Heart right ventricle (tissue), 16 donors: Measurements from ENCODE around the gene NFE2. TPM values are rescaled to one million over a fixed set of nuclear protein-coding genes. Genes with fewer than 3 reads are reported as not detected.
A peak's percentile ranks its signal among the peaks of the same experiment; 100 is the strongest.

Experiments
- ATAC-seq, 8 donors: fragments of 200-7000 bp; cut with Tn5 transposase; one replicate each; pipeline ENCODE4 v1.9.1; 2020; ENCODE audit warnings: mild to moderate bottlenecking in 8 of 8, moderate library complexity in 8 of 8, moderate number of reproducible peaks in 1 of 8
- DNase-seq, 2 donors: peaks; one replicate each; pipeline ENCODE4 v3.0.0-alpha.2; 2020
- H3K27ac ChIP-seq, 10 donors: fragments of 200-600 bp; sonication (generic) in 2 of 10; one replicate each; pipeline versions ENCODE4 v1.5.0 to v1.8.0; 2020 to 2022; ENCODE audit warnings: mild to moderate bottlenecking in 3 of 10
- H3K27me3 ChIP-seq, 7 donors: fragments of 200-600 bp; one replicate each; pipeline ENCODE4 v1.8.0; 2021 to 2022; ENCODE audit warnings: mild to moderate bottlenecking in 2 of 7
- H3K36me3 ChIP-seq, 9 donors: fragments of 200-600 bp; sonication (generic) in 1 of 9; one replicate each; pipeline versions ENCODE4 v1.5.0 to v1.8.0; 2020 to 2022; ENCODE audit warnings: mild to moderate bottlenecking in 2 of 9
- H3K4me1 ChIP-seq, 9 donors: fragments of 200-600 bp; sonication (generic) in 1 of 9; one replicate each; pipeline versions ENCODE4 v1.5.0 to v1.8.0; 2020 to 2022; ENCODE audit warnings: mild to moderate bottlenecking in 4 of 9
- H3K4me3 ChIP-seq, 10 donors: fragments of 200-600 bp; sonication (generic) in 2 of 10; one replicate each; pipeline versions ENCODE4 v1.5.0 to v1.8.0; 2020 to 2022; ENCODE audit warnings: mild to moderate bottlenecking in 7 of 10, moderate library complexity in 2 of 10
- H3K9me3 ChIP-seq, 11 donors: fragments of 200-600 bp in 10 of 11; sonication (generic) in 2 of 11; one replicate each; pipeline versions ENCODE4 v1.5.0 to v1.8.0; 2013 to 2022; ENCODE audit warnings: mild to moderate bottlenecking in 2 of 11, control low read depth in 1 of 11, moderate library complexity in 1 of 11
- whole genome bisulfite sequencing, 2 donors: extraction: QIAGEN DNeasy Blood & Tissue Kit; methylation state at CpG; one replicate each; pipeline ENCODE4 v1.1.7; 2013; ENCODE audit warnings: inconsistent platforms in 1 of 2; 5-methylcytosine and 5-hydroxymethylcytosine counted together
- intact Hi-C, 10 donors: fragments of 100-400 bp; cut with DNase I; formaldehyde crosslinking; loops; one replicate each; pipeline versions ENCODE4 v1.11.1 to v1.14.2; 2022
- polyA plus RNA-seq, 2 donors: library from polyadenylated mRNA; stranded (reverse); fragments of 200-250 nt; gene quantifications; one replicate each; pipeline ENCODE4 v1.2.3, GENCODE V29; 2013
- total RNA-seq, 10 donors: library from RNA; stranded (reverse); fragmentation: NEBNext Ultra II Directional in 3 of 10; extraction: Animal tissue kit (Norgen Biotek cat#: 25700) in 3 of 10; gene quantifications; one replicate each; pipeline versions ENCODE4 v1.2.1 to v1.2.4, GENCODE V29; 2021 to 2023
- TF ChIP-seq, protein P1 (sequence below), 9 donors: fragments of 200-600 bp; sonication (generic) in 2 of 9; IDR thresholded peaks; one replicate each; pipeline versions ENCODE4 v1.5.0 to v1.8.0; 2021 to 2022; ENCODE audit warnings: antibody characterized with exemption in 9 of 9, mild to moderate bottlenecking in 5 of 9, moderate library complexity in 1 of 9
- donor health status: Arrhythmogenic right ventricular cardiomyopathy.
- donor health status: ischemic (EF 13 %, LVEDD 7.1; RV severe dilation, severe dysfunction).
- donor health status: healthy with polysubstance abuse.
- donor health status: DM: no; HTN: yes; CAD: no.
- donor health status: DM: no; HTN: no; CAD: no.
- donor health status: ischemic (EF 25% LVEDD 6.9; RV normal size, moderate dysfunction).
- donor health status: ischemic (EF 25% LVEDD 5.7; RV mildly dilated, moderate dysfunction).
- donor health status: healthy.
- donor health status: DM: yes; HTN: yes; CAD: no.
- donor health status: Ischemic cardiomyopathy.
- donor health status: ischemic (EF 35%, LVEDD 5.7; RV mildly dilated, moderate dysfunction).
- donor health status: nonischemic (EF 11% LVEDD 7.7; RV severe dilation, severe dysfunction).
- donor health status: DM: yes; HTN: yes; CAD: no.
- donor health status: PGD.
- donor health status: ischemic (EF 29% LVEDD 5.4; RV normal size, mild dysfunction).
- donor health status: nonischemic (EF 23%, LVEDD 6.1; RV moderate dilation, normal function).

The NFE2 gene
- total and polyA plus RNA-seq, 12 donors = 0.17 to 1.4 (median 0.50) TPM; not detected in 2

GRCh38 chr12:54340846-54341245 lies 40.0 kb upstream of the NFE2 start:
- H3K36me3 ChIP-seq = peaks cover 0 to 70% (median 46%) of the 10 kb centered on the region in 9 donors
- H3K27me3 ChIP-seq = no peaks in the 10 kb centered on the region
- no peak for ATAC-seq

GRCh38 chr12:54338698-54339296 lies 38.0 kb upstream of the NFE2 start:
- intact Hi-C loops = no loop called here

More at GRCh38 chr12:54340846-54341245, 40.0 kb upstream of the NFE2 start:
- intact Hi-C loops = no loop called here
- Histone ChIP-seq H3K4me3 (no peak overlapping the region), H3K27ac (no peak overlapping the region), H3K9me3 (no peaks in the 10 kb centered on the region), H3K4me1 (peaks cover 16 to 45% (median 30%) of the 10 kb centered on the region in 9 donors)
- WGBS, 2 donors = 89 to 91% methylated on average over 7 of the region's 7 CpGs
- TF ChIP-seq, protein P1, sequence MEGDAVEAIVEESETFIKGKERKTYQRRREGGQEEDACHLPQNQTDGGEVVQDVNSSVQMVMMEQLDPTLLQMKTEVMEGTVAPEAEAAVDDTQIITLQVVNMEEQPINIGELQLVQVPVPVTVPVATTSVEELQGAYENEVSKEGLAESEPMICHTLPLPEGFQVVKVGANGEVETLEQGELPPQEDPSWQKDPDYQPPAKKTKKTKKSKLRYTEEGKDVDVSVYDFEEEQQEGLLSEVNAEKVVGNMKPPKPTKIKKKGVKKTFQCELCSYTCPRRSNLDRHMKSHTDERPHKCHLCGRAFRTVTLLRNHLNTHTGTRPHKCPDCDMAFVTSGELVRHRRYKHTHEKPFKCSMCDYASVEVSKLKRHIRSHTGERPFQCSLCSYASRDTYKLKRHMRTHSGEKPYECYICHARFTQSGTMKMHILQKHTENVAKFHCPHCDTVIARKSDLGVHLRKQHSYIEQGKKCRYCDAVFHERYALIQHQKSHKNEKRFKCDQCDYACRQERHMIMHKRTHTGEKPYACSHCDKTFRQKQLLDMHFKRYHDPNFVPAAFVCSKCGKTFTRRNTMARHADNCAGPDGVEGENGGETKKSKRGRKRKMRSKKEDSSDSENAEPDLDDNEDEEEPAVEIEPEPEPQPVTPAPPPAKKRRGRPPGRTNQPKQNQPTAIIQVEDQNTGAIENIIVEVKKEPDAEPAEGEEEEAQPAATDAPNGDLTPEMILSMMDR (IDR thresholded peaks at IDR 0.05) = no peak
- DNase-seq = no peak

DNA sequence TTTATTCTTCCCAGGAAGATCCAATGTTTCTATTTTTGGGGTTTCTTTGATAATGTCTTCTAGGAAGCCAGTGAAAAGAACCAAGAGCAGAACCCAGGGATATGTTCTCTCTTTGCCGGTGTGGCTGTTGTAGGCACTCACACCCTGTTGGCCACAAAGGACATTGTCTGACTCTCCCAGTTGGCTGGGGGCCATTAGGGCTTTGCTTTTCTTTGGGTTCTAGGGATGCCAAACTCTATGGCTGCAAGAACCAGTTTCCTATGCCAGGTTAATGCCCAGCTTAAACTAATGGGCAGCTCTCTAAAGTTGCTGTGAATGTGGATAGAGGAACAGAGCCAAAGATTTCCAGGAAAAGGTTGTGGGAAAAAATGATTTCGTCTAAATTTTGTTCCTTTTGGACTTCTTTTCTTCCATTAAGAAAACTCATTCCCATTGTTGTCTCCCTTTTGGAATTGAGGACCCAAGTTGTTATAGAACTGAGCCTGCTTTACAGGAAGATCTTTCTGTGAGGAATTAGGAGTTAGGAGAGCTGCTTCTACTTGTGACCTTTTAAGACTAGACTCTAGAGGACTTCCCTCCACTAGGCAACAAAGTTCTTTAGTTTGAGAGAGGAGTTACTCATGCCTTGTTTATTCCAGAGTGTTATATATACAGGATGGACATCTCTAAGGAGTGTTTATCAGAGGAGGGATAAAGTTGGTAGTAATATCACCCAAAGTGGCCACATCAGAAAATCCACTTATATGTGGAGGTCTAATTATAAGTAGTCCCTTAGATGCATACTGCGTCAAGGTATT lies 37.2 kb upstream of the NFE2 start:
- Histone ChIP-seq H3K4me1 (peaks cover 16 to 57% (median 32%) of the 10 kb centered on the region in 9 donors), H3K36me3 (peaks cover 0 to 53% (median 19%) of the 10 kb centered on the region in 9 donors), H3K27me3 (no peaks in the 10 kb centered on the region), H3K9me3 (no peaks in the 10 kb centered on the region), H3K4me3 (no peak overlapping the region), H3K27ac (peak overlapping the region in 9 of 10 donors; percentile 24 to 78 (median 69))
- DNase-seq = no peak
- 56% methylated on average over 3 of the region's 3 CpGs for WGBS, 2 donors
- intact Hi-C loops = loop anchor here in 1 of 10 donors (2.0 kb wide), 1 partner anchor 21 kb away; no protein-coding TSS in a partner anchor
- TF ChIP-seq, protein P1 (IDR thresholded peaks at IDR 0.05) = no peak
- peak in 7 of 8 donors; percentile 46 to 68 (median 53) for ATAC-seq

More at GRCh38 chr12:54338698-54339296, 38.0 kb upstream of the NFE2 start:
- H3K36me3 ChIP-seq = peaks cover 0 to 60% (median 27%) of the 10 kb centered on the region in 9 donors
- WGBS, 2 donors = 77 to 80% methylated on average over 4 of the region's 4 CpGs
- H3K4me3 ChIP-seq = no peak overlapping the region
- TF ChIP-seq, protein P1 (IDR thresholded peaks at IDR 0.05) = no peak
- H3K27ac ChIP-seq = peak overlapping the region in 4 of 10 donors; percentile 27 to 78 (median 71)
- DNase-seq (no peak), ATAC-seq (no peak)
- H3K27me3 ChIP-seq = no peaks in the 10 kb centered on the region
- H3K9me3 ChIP-seq = no peaks in the 10 kb centered on the region
- H3K4me1 ChIP-seq = peaks cover 16 to 57% (median 32%) of the 10 kb centered on the region in 9 donors

GRCh38 chr12:54337280-54337842 lies 36.5 kb upstream of the NFE2 start:
- ATAC-seq = peak; percentile 64 to 88 (median 78)
- H3K36me3 ChIP-seq = peaks cover 0 to 47% (median 13%) of the 10 kb centered on the region in 9 donors
- TF ChIP-seq, protein P1 (IDR thresholded peaks at IDR 0.05) = peak in 5 of 9 donors; percentile 14 to 56 (median 43)
- WGBS, 2 donors = 27 to 29% methylated on average over 3 of the region's 3 CpGs
- peak overlapping the region in 9 of 10 donors; percentile 24 to 78 (median 69) for H3K27ac ChIP-seq
- peaks cover 16 to 57% (median 32%) of the 10 kb centered on the region in 9 donors for H3K4me1 ChIP-seq
- H3K9me3 ChIP-seq = no peaks in the 10 kb centered on the region
- H3K4me3 ChIP-seq = no peak overlapping the region
- intact Hi-C loops = loop anchor here in 1 of 10 donors (2.0 kb wide), 1 partner anchor 21 kb away; no protein-coding TSS in a partner anchor
- DNase-seq = no peak
- no peaks in the 10 kb centered on the region for H3K27me3 ChIP-seq
